ENCODE results near the gene LY6G5C. TPM values are rescaled to one million over a fixed set of nuclear protein-coding genes. Genes with fewer than 3 reads are reported as not detected.

LY6G5C gene
- total and polyA plus RNA-seq, 2 of the 13 experiments (the other 11 are each of a cell fraction or from before 2014, with no cell fraction given) = 0.33 to 0.55 TPM

DNA sequence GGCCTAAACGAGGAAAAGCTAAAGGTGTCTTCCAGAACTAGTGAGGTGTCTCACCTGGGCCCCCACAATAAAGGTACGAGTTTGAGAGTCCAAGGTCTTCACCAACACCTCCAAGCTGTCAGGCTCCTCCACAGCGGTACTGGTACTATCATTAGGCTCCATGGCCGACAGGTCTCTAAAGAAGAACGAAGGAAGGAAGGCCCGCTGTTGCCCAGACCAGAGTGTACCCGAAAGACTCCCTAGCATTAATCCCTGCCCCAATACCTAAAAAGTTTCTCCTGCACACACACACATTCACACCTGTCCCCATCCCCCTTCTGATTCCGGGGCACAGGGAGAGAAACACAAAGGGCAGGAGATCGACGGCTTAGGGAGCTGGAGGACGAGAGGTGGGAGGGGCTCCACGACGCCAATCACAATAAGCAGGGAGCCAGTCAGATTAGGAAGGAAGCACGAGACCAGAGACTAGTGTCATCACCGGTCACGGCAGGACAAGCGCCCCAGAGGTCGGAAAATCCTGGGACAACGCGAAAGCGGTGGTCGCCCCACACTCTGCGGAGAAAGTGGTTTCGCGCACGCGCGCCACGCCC, 29.2 kb downstream of the LY6G5C start (continued):
- TF ChIP-seq ZFP62 (CRISPR knock-in tag; IDR thresholded peaks at IDR 0.05) = no peak
- TF ChIP-seq, protein P1, sequence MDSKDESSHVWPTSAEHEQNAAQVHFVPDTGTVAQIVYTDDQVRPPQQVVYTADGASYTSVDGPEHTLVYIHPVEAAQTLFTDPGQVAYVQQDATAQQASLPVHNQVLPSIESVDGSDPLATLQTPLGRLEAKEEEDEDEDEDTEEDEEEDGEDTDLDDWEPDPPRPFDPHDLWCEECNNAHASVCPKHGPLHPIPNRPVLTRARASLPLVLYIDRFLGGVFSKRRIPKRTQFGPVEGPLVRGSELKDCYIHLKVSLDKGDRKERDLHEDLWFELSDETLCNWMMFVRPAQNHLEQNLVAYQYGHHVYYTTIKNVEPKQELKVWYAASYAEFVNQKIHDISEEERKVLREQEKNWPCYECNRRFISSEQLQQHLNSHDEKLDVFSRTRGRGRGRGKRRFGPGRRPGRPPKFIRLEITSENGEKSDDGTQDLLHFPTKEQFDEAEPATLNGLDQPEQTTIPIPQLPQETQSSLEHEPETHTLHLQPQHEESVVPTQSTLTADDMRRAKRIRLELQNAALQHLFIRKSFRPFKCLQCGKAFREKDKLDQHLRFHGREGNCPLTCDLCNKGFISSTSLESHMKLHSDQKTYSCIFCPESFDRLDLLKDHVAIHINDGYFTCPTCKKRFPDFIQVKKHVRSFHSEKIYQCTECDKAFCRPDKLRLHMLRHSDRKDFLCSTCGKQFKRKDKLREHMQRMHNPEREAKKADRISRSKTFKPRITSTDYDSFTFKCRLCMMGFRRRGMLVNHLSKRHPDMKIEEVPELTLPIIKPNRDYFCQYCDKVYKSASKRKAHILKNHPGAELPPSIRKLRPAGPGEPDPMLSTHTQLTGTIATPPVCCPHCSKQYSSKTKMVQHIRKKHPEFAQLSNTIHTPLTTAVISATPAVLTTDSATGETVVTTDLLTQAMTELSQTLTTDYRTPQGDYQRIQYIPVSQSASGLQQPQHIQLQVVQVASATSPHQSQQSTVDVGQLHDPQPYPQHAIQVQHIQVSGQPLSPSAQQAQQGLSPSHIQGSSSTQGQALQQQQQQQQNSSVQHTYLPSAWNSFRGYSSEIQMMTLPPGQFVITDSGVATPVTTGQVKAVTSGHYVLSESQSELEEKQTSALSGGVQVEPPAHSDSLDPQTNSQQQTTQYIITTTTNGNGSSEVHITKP (CRISPR knock-in tag; IDR thresholded peaks at IDR 0.05; ENCODE audit: low read depth) = 0 out of 2 replicates have a peak, but pooled peaks have one; percentile 58
- TF ChIP-seq, protein P2, sequence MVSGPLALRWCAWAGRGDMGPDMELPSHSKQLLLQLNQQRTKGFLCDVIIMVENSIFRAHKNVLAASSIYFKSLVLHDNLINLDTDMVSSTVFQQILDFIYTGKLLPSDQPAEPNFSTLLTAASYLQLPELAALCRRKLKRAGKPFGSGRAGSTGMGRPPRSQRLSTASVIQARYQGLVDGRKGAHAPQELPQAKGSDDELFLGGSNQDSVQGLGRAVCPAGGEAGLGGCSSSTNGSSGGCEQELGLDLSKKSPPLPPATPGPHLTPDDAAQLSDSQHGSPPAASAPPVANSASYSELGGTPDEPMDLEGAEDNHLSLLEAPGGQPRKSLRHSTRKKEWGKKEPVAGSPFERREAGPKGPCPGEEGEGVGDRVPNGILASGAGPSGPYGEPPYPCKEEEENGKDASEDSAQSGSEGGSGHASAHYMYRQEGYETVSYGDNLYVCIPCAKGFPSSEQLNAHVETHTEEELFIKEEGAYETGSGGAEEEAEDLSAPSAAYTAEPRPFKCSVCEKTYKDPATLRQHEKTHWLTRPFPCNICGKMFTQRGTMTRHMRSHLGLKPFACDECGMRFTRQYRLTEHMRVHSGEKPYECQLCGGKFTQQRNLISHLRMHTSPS (CRISPR knock-in tag; IDR thresholded peaks at IDR 0.05; ENCODE audit: low read depth) = no peak
- TF ChIP-seq TGIF2 (CRISPR knock-in tag; IDR thresholded peaks at IDR 0.05) = peak; percentile 70; the same call in 1 of the 2 replicates
- no peak for TF ChIP-seq IKZF5 (CRISPR knock-in tag; IDR thresholded peaks at IDR 0.05)
- TF ChIP-seq, protein P3, sequence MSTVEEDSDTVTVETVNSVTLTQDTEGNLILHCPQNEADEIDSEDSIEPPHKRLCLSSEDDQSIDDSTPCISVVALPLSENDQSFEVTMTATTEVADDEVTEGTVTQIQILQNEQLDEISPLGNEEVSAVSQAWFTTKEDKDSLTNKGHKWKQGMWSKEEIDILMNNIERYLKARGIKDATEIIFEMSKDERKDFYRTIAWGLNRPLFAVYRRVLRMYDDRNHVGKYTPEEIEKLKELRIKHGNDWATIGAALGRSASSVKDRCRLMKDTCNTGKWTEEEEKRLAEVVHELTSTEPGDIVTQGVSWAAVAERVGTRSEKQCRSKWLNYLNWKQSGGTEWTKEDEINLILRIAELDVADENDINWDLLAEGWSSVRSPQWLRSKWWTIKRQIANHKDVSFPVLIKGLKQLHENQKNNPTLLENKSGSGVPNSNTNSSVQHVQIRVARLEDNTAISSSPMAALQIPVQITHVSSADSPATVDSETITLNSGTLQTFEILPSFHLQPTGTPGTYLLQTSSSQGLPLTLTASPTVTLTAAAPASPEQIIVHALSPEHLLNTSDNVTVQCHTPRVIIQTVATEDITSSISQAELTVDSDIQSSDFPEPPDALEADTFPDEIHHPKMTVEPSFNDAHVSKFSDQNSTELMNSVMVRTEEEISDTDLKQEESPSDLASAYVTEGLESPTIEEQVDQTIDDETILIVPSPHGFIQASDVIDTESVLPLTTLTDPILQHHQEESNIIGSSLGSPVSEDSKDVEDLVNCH (CRISPR knock-in tag; IDR thresholded peaks at IDR 0.05) = peak; percentile 46
- no peak for TF ChIP-seq ZNF503 (CRISPR knock-in tag; IDR thresholded peaks at IDR 0.05)
- TF ChIP-seq LCORL (IDR thresholded peaks at IDR 0.05) = no peak
- TF ChIP-seq LCORL (CRISPR knock-in tag; IDR thresholded peaks at IDR 0.05) = peak; percentile 75; the same call in 1 of the 2 replicates
- TF ChIP-seq CHCHD3 (CRISPR knock-in tag; IDR thresholded peaks at IDR 0.05) = 0 out of 2 replicates have a peak, but pooled peaks have one; percentile 28
- no peak; the same call in 1 of the 2 replicates for TF ChIP-seq ZNF441 (CRISPR knock-in tag; IDR thresholded peaks at IDR 0.05; ENCODE audit: borderline replicate concordance)
- no peak for TF ChIP-seq ZNF660 (CRISPR knock-in tag; IDR thresholded peaks at IDR 0.05; ENCODE audit: borderline replicate concordance, low read depth)
- no peak for TF ChIP-seq TSC22D2 (CRISPR knock-in tag; IDR thresholded peaks at IDR 0.05; ENCODE audit: borderline replicate concordance)
- TF ChIP-seq KLF13 (CRISPR knock-in tag; IDR thresholded peaks at IDR 0.05) = no peak
- TF ChIP-seq PITX1 (CRISPR knock-in tag; IDR thresholded peaks at IDR 0.05) = no peak; the same call in 1 of the 2 replicates
- no peak for TF ChIP-seq MTF1 (CRISPR knock-in tag; IDR thresholded peaks at IDR 0.05)
- no peak for TF ChIP-seq ZNF782 (CRISPR knock-in tag; IDR thresholded peaks at IDR 0.05; ENCODE audit: borderline replicate concordance)
- TF ChIP-seq CBX5 (CRISPR knock-in tag; IDR thresholded peaks at IDR 0.05; ENCODE audit: borderline replicate concordance) = peak; percentile 15
- TF ChIP-seq EED (CRISPR knock-in tag; IDR thresholded peaks at IDR 0.05) = no peak; the same call in 1 of the 2 replicates
